ENCODE measurements around the gene NR4A1. TPM values are rescaled to one million over a fixed set of nuclear protein-coding genes. Genes with fewer than 3 reads are reported as not detected.

NR4A1 gene
- total and polyA plus RNA-seq, 2 of the 13 experiments (the other 11 are each of a cell fraction or from before 2014, with no cell fraction given), result 5.7 to 15.2 TPM

DNA sequence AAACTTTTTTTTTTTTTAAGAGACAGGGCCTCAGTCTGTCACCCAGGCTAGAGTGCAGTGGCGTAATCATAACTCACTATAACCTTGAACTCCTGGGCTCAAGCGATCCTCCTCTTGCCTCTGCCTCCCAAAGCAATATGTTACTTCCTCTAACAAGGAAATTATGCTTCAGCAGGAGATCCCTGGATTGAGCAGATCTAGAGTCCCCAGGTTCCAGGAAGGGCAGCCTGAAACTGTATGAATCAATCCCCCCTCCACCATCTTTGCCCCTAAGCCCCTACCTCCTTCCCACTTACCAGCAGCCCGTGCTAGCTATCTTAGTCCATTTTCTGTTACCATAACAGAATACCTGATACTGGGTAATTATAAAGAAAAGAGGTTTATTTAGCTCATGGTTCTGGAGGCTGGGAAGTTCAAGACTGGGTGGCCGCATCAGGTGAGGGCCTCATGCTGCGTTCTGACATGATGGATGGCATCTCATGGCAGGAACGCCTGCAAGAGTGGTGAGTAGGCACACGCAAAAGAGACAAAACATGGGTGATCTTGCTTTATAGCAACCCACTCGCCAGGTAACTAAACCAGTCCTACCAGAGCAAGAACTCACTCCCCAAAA lies 39.5 kb upstream of the NR4A1 start:
- Histone ChIP-seq H3K27me3 (ENCODE audit: control insufficient read depth in 1 of 2, insufficient read depth in 2 of 2, low read length in 2 of 2) (0 out of 5 replicates have a peak, but pooled peaks cover 0 to 1% of the 10 kb centered on the region in 2 experiments), H3K36me3 (replicated peaks in 1 of 2; ENCODE audit: control insufficient read depth in 1 of 2, insufficient read depth in 2 of 2, low read length in 2 of 2) (peaks cover 4 to 6% of the 10 kb centered on the region in 2 experiments; a peak in 2 of 5 replicates), H3K4me3 (replicated peaks in 1 of 3; ENCODE audit: insufficient read depth in 1 of 3, low read depth in 2 of 3, low read length in 3 of 3) (peak overlapping the region in 1 of 3 experiments; percentile 64; a peak in 2 of 6 replicates), H3K9ac (ENCODE audit: insufficient read depth, low read depth, low read length) (peak overlapping the region; percentile 66; the same call in 1 of the 2 replicates), H3K27ac (ENCODE audit: extremely low read length, insufficient read depth, low read length) (peak overlapping the region; percentile 62), H4K20me1 (ENCODE audit: insufficient read depth, low read length) (no peaks in the 10 kb centered on the region), H2AFZ (ENCODE audit: low read length) (no peak overlapping the region), H3K4me2 (ENCODE audit: low read depth, low read length) (peak overlapping the region; percentile 86), H3K79me2 (ENCODE audit: insufficient read depth, low read length) (no peaks in the 10 kb centered on the region), H3K4me1 (ENCODE audit: insufficient read depth, low read length) (peaks cover 41% of the 10 kb centered on the region), H3K9me3 (ENCODE audit: low read length) (no peaks in the 10 kb centered on the region)
- CTCF ChIA-PET (ENCODE audit: low intra/inter-chr PET ratio, low total read pairs), result no interaction called here
- ATAC-seq, result 0 out of 3 replicates have a peak, but pooled peaks have one; percentile 5
- peak; percentile 87 for FAIRE-seq
- POLR2A ChIA-PET, result interaction anchor here (2.1 to 3.2 kb wide), 3 partner anchors 10 to 21 kb away, joined by 11 to 45 read pairs (median 14); no protein-coding TSS in a partner anchor
- BruUV-seq (replicated peaks), result no TSS peak
- 76% methylated on average over 8 of the region's 8 CpGs for WGBS (ENCODE audit: low lambda C conversion rate)
- intact Hi-C loops (cut with micrococcal nuclease; ENCODE audit: unreplicated experiment), result no loop called here
- DNase-seq (ENCODE audit: low spot score), result peak; percentile 60
- in situ Hi-C loops (cut with HindIII; ENCODE audit: extremely low pct_ligation_motif_present, low pct_unique_long_range_greater_than_20kb), result no loop called here
- TF ChIP-seq ARNT2 (CRISPR knock-in tag; IDR thresholded peaks at IDR 0.05; ENCODE audit: low read depth), result no peak
- no peak for TF ChIP-seq ZNF782 (CRISPR knock-in tag; IDR thresholded peaks at IDR 0.05; ENCODE audit: borderline replicate concordance)
- peak; percentile 39 for TF ChIP-seq SALL1 (CRISPR knock-in tag; IDR thresholded peaks at IDR 0.05)
- no peak for TF ChIP-seq SPEN (CRISPR knock-in tag; IDR thresholded peaks at IDR 0.05; ENCODE audit: low read depth)
- TF ChIP-seq SP1 (IDR thresholded peaks at IDR 0.05), result no peak
- TF ChIP-seq SP1 (CRISPR knock-in tag; IDR thresholded peaks at IDR 0.05), result no peak
- TF ChIP-seq PBX2 (CRISPR knock-in tag; IDR thresholded peaks at IDR 0.05), result no peak
- TF ChIP-seq SNAPC2 (CRISPR knock-in tag; IDR thresholded peaks at IDR 0.05), result no peak
- TF ChIP-seq, protein P1, sequence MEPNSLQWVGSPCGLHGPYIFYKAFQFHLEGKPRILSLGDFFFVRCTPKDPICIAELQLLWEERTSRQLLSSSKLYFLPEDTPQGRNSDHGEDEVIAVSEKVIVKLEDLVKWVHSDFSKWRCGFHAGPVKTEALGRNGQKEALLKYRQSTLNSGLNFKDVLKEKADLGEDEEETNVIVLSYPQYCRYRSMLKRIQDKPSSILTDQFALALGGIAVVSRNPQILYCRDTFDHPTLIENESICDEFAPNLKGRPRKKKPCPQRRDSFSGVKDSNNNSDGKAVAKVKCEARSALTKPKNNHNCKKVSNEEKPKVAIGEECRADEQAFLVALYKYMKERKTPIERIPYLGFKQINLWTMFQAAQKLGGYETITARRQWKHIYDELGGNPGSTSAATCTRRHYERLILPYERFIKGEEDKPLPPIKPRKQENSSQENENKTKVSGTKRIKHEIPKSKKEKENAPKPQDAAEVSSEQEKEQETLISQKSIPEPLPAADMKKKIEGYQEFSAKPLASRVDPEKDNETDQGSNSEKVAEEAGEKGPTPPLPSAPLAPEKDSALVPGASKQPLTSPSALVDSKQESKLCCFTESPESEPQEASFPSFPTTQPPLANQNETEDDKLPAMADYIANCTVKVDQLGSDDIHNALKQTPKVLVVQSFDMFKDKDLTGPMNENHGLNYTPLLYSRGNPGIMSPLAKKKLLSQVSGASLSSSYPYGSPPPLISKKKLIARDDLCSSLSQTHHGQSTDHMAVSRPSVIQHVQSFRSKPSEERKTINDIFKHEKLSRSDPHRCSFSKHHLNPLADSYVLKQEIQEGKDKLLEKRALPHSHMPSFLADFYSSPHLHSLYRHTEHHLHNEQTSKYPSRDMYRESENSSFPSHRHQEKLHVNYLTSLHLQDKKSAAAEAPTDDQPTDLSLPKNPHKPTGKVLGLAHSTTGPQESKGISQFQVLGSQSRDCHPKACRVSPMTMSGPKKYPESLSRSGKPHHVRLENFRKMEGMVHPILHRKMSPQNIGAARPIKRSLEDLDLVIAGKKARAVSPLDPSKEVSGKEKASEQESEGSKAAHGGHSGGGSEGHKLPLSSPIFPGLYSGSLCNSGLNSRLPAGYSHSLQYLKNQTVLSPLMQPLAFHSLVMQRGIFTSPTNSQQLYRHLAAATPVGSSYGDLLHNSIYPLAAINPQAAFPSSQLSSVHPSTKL (CRISPR knock-in tag; IDR thresholded peaks at IDR 0.05), result peak; percentile 48; the same call in 1 of the 2 replicates
- no peak for TF ChIP-seq ZNF556 (CRISPR knock-in tag; IDR thresholded peaks at IDR 0.05; ENCODE audit: borderline replicate concordance)
- TF ChIP-seq AHR (CRISPR knock-in tag; IDR thresholded peaks at IDR 0.05), result no peak
- no peak for TF ChIP-seq XBP1 (CRISPR knock-in tag; IDR thresholded peaks at IDR 0.05)
- no peak for TF ChIP-seq PTBP1 (IDR thresholded peaks at IDR 0.05; ENCODE audit: low read depth, low read length, poor library complexity, severe bottlenecking)
- TF ChIP-seq HMG20A (CRISPR knock-in tag; IDR thresholded peaks at IDR 0.05; ENCODE audit: borderline replicate concordance), result peak; percentile 30; the same call in 1 of the 2 replicates
- TF ChIP-seq FOXA1 (IDR thresholded peaks at IDR 0.05), result no peak
- TF ChIP-seq FOXA1 (CRISPR knock-in tag; IDR thresholded peaks at IDR 0.05), result no peak
- TF ChIP-seq TRAFD1 (CRISPR knock-in tag; IDR thresholded peaks at IDR 0.05; ENCODE audit: borderline replicate concordance), result no peak
- no peak for TF ChIP-seq ZNF639 (CRISPR knock-in tag; conservative IDR thresholded peaks at IDR 0.05)

All from HepG2 (cell line).